HepG2 (cell line): ENCODE results near the gene OPN1SW. TPM values are rescaled to one million over a fixed set of nuclear protein-coding genes. Genes with fewer than 3 reads are reported as not detected.

Source experiments
- ATAC-seq: fragments of 200-7000 bp; cut with Tn5 transposase; 3 replicates; pipeline ENCODE4 v1.9.1; 2020; ENCODE audit warnings: mild to moderate bottlenecking, moderate library complexity
- BruUV-seq: library from RNA; stranded (reverse); fragments of 400-500 nt; replicated peaks from 2 replicates; lab custom pipeline; 2021; lab: Mats Ljungman, UMichigan
- CTCF ChIA-PET: fragments of 300-600 bp; formaldehyde crosslinking; extraction: SDS; loops from one replicate; lab custom pipeline; 2021; ENCODE audit warnings: low total read pairs, inconsistent platforms, low intra/inter-chr PET ratio; lab: Yijun Ruan, JAX
- POLR2A ChIA-PET: fragments of 350-600 bp; sonication (Branson Sonifier 250); formaldehyde crosslinking; loops from one replicate; lab custom pipeline; 2020; ENCODE audit warnings: antibody characterized with exemption, inconsistent platforms; lab: Yijun Ruan, JAX
- DNase-seq: peaks from one replicate; pipeline ENCODE4 v3.0.0-alpha.2; 2015; ENCODE audit warnings: low spot score
- FAIRE-seq: peaks from 3 replicates; lab custom pipeline; 2011; peaks lifted over from hg19 to GRCh38; lab: Jason Lieb, UNC
- H2AFZ ChIP-seq: one replicate; pipeline ENCODE4 v1.6.1; 2011; ENCODE audit warnings: low read length, inconsistent platforms
- H3K27ac ChIP-seq: fragments of 300-600 bp; 3 replicates; pipeline ENCODE4 v1.8.0; 2011; ENCODE audit warnings: mixed run types, mild to moderate bottlenecking, mixed read lengths, low read length, inconsistent platforms; ENCODE audit not compliant: insufficient read depth; ENCODE audit errors: extremely low read length
- H3K27me3 ChIP-seq, 2 experiments: fragments of 200-600 bp in 1 of 2; 2 replicates in 1 of 2; 3 replicates in 1 of 2; pipeline versions ENCODE4 v1.6.0 to v1.8.0; 2011; ENCODE audit warnings: low read length in 2 of 2, mild to moderate bottlenecking in 2 of 2, moderate library complexity in 2 of 2, inconsistent platforms in 1 of 2; ENCODE audit not compliant: insufficient read depth in 2 of 2, control insufficient read depth in 1 of 2
- H3K36me3 ChIP-seq, 2 experiments: fragments of 200-600 bp in 1 of 2; replicated peaks in 1 of 2; 2 replicates in 1 of 2; 3 replicates in 1 of 2; pipeline versions ENCODE4 v1.5.1 to v1.8.0; 2011; ENCODE audit warnings: low read length in 2 of 2, inconsistent platforms in 1 of 2; ENCODE audit not compliant: insufficient read depth in 2 of 2, control insufficient read depth in 1 of 2
- H3K4me1 ChIP-seq: 2 replicates; pipeline ENCODE4 v1.5.1; 2012; ENCODE audit warnings: low read length, inconsistent platforms; ENCODE audit not compliant: insufficient read depth
- H3K4me2 ChIP-seq: 2 replicates; pipeline ENCODE4 v1.6.0; 2011; ENCODE audit warnings: low read depth, low read length, inconsistent platforms
- H3K4me3 ChIP-seq, 3 experiments: fragments of 200-600 bp in 1 of 3; sonication (generic), shearing (Covaris generic) in 1 of 3; replicated peaks in 1 of 3; 2 replicates each; pipeline ENCODE4 v1.5.1; 2011 to 2016; ENCODE audit warnings: low read length in 3 of 3, inconsistent platforms in 2 of 3, low read depth in 2 of 3, mild to moderate bottlenecking in 2 of 3, control low read depth in 1 of 3, mixed read lengths in 1 of 3; ENCODE audit not compliant: insufficient read depth in 1 of 3
- H3K79me2 ChIP-seq: one replicate; pipeline ENCODE4 v1.6.1; 2011; ENCODE audit warnings: low read length, inconsistent platforms; ENCODE audit not compliant: insufficient read depth
- H3K9ac ChIP-seq: 2 replicates; pipeline ENCODE4 v1.6.0; 2011; ENCODE audit warnings: mild to moderate bottlenecking, low read depth, low read length, inconsistent platforms; ENCODE audit not compliant: insufficient read depth
- H3K9me3 ChIP-seq: 2 replicates; pipeline ENCODE4 v1.5.1; 2012; ENCODE audit warnings: mild to moderate bottlenecking, low read length
- H4K20me1 ChIP-seq: 2 replicates; pipeline ENCODE4 v1.6.0; 2011; ENCODE audit warnings: inconsistent platforms, mild to moderate bottlenecking, low read length, moderate library complexity; ENCODE audit not compliant: insufficient read depth
- DMAP1 ChIP-seq: IDR thresholded peaks from 2 replicates; pipeline ENCODE4 v1.6.1; 2016
- HMGA1 ChIP-seq: sonication (generic); formaldehyde crosslinking; conservative IDR thresholded peaks from 2 replicates; pipeline ENCODE4 v1.4.0; 2020; ENCODE audit warnings: missing genetic modification reagents
- PCBP1 ChIP-seq: fragments of 200-400 bp; formaldehyde crosslinking; IDR thresholded peaks from 2 replicates; pipeline ENCODE4 v1.6.1; 2017; ENCODE audit warnings: mild to moderate bottlenecking, low read depth, low read length, borderline replicate concordance
- SRY ChIP-seq: sonication (generic); formaldehyde crosslinking; IDR thresholded peaks from 2 replicates; pipeline ENCODE4 v1.8.0; 2022; ENCODE audit warnings: mild to moderate bottlenecking, missing genetic modification reagents
- ZNF607 ChIP-seq: sonication (generic); formaldehyde crosslinking; IDR thresholded peaks from 2 replicates; pipeline ENCODE4 v1.5.1; 2020; ENCODE audit warnings: missing genetic modification reagents, mild to moderate bottlenecking, borderline replicate concordance
- WGBS: methylation state at CpG from one replicate; pipeline ENCODE4 v1.1.6; 2017; ENCODE audit warnings: low lambda C conversion rate; 5-methylcytosine and 5-hydroxymethylcytosine counted together
- in situ Hi-C: cut with HindIII; loops from 2 replicates; pipeline ENCODE4 v1.10.0; 2017; ENCODE audit warnings: low pct_unique_long_range_greater_than_20kb; ENCODE audit not compliant: extremely low pct_ligation_motif_present
- intact Hi-C: fragments of 100-400 bp; cut with micrococcal nuclease; formaldehyde crosslinking; loops from one replicate; pipeline ENCODE4 v1.10.0; 2022; ENCODE audit not compliant: unreplicated experiment
- polyA plus RNA-seq, 8 experiments: library from polyadenylated mRNA; depleted of rRNA in 3 of 8; stranded (reverse) in 7 of 8; unstranded in 1 of 8; fragments of >200 nt; fragmentation: Illumina TruSeq in 4 of 8; extraction: Trizol in 4 of 8; gene quantifications; 2 replicates each; pipeline versions ENCODE4 v1.2.1 to v1.2.3, GENCODE V29; 2011 to 2016; ENCODE audit warnings: low read depth in 4 of 8, missing spikeins in 1 of 8, mixed read lengths in 1 of 8; ENCODE audit not compliant: insufficient read depth in 1 of 8
- total RNA-seq, 5 experiments: library from RNA; depleted of rRNA; stranded (reverse); fragments of >200 nt; fragmentation: Illumina TruSeq; extraction: Trizol; gene quantifications; 2 replicates each; pipeline ENCODE4 v1.2.3, GENCODE V29; 2016; ENCODE audit warnings: low read depth in 1 of 5
- TF ChIP-seq, protein P1 (sequence below): sonication (generic); formaldehyde crosslinking; IDR thresholded peaks from 2 replicates; pipeline ENCODE4 v1.4.0; 2020; ENCODE audit warnings: missing genetic modification reagents
- TF ChIP-seq, protein P2 (sequence below): sonication (generic); formaldehyde crosslinking; IDR thresholded peaks from 2 replicates; pipeline ENCODE4 v1.5.1; 2020; ENCODE audit warnings: missing genetic modification reagents, mild to moderate bottlenecking, borderline replicate concordance
- TF ChIP-seq, protein P3 (sequence below): sonication (generic); formaldehyde crosslinking; IDR thresholded peaks from 2 replicates; pipeline ENCODE4 v1.4.0; 2020; ENCODE audit warnings: mild to moderate bottlenecking, missing genetic modification reagents
- TF ChIP-seq, protein P4 (sequence below): sonication (generic); formaldehyde crosslinking; conservative IDR thresholded peaks from 2 replicates; pipeline ENCODE4 v1.8.0; 2022; ENCODE audit warnings: mild to moderate bottlenecking, moderate library complexity, missing genetic modification reagents

OPN1SW gene
- total and polyA plus RNA-seq, 2 of the 13 experiments (the other 11 are each of a cell fraction or from before 2014, with no cell fraction given), result not detected

DNA sequence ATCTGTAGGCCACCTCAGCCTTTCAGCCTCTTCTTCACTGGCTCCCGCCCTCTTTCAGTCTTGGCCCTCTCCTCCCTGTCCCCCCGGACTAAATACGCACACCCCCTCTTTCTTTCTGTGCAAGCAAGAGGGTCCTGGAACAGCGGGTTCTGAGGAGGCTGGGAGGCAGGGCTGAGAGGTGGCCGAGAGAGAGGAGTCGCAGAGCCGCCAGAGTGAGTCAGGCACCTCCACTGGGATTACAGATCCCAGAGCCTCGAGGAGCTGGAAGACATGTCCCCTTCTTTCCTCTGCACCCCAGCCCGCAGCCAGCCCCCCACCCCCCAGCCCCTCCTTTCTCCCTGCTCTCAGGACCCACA lies 16.4 kb upstream of the OPN1SW start (continued):
- TF ChIP-seq, protein P1, sequence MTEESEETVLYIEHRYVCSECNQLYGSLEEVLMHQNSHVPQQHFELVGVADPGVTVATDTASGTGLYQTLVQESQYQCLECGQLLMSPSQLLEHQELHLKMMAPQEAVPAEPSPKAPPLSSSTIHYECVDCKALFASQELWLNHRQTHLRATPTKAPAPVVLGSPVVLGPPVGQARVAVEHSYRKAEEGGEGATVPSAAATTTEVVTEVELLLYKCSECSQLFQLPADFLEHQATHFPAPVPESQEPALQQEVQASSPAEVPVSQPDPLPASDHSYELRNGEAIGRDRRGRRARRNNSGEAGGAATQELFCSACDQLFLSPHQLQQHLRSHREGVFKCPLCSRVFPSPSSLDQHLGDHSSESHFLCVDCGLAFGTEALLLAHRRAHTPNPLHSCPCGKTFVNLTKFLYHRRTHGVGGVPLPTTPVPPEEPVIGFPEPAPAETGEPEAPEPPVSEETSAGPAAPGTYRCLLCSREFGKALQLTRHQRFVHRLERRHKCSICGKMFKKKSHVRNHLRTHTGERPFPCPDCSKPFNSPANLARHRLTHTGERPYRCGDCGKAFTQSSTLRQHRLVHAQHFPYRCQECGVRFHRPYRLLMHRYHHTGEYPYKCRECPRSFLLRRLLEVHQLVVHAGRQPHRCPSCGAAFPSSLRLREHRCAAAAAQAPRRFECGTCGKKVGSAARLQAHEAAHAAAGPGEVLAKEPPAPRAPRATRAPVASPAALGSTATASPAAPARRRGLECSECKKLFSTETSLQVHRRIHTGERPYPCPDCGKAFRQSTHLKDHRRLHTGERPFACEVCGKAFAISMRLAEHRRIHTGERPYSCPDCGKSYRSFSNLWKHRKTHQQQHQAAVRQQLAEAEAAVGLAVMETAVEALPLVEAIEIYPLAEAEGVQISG, result no peak
- no peak for TF ChIP-seq ZNF607 (CRISPR knock-in tag)
- TF ChIP-seq, protein P2, sequence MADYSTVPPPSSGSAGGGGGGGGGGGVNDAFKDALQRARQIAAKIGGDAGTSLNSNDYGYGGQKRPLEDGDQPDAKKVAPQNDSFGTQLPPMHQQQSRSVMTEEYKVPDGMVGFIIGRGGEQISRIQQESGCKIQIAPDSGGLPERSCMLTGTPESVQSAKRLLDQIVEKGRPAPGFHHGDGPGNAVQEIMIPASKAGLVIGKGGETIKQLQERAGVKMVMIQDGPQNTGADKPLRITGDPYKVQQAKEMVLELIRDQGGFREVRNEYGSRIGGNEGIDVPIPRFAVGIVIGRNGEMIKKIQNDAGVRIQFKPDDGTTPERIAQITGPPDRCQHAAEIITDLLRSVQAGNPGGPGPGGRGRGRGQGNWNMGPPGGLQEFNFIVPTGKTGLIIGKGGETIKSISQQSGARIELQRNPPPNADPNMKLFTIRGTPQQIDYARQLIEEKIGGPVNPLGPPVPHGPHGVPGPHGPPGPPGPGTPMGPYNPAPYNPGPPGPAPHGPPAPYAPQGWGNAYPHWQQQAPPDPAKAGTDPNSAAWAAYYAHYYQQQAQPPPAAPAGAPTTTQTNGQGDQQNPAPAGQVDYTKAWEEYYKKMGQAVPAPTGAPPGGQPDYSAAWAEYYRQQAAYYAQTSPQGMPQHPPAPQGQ (CRISPR knock-in tag), result no peak
- TF ChIP-seq, all 625 proteins: peak for 0

DNA sequence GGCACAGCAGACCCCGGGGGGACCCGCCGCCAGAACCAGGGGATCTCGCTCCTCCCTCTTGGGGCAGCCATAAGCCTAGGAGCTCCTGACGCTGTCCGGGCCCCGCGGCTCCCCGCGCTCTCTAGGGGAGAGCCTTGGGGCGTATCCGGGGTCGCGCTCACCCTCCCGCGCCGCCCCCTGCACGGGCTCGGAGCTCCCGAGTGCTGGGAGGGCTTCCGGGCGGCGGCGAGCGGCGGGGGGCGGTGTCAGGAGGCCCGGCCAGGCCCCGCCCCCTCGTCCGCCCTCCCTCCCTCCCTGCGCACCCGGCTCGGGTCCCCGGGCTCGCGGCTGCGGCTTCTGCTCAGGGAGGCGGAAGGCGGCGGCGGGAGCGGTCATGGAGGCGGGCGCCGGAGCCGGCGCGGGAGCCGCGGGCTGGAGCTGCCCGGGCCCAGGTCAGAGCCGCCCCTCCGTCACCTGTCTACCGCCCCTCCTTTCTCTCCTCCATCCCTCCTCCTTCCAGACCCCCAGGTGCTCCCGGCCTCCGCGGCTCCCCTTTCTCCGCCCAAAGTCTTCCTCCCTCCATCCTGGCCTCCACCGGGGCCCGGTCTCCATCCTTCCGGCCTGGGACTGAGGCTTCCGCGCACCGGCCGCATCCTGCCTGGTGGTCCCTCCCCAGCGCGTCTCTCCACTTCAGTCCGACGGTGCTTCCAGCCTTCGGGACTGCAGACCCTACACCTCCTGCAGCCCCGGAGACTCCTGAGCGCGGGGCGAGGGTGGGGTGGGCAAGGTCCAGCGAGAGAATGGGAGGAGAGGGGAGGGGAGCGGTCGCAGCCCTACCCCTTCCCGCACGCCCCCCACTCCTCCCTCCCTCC lies 15.8 kb upstream of the OPN1SW start, which contains the start of gene CCDC136:
Gene CCDC136, plus strand, starts transcription at position 848 of the 851 bp plus-strand sequence. CDS start 444 bp downstream, outside the sequence.
- Histone ChIP-seq H3K36me3 (no peaks in the 10 kb centered on the region), H4K20me1 (no peaks in the 10 kb centered on the region), H3K4me1 (peaks cover 17% of the 10 kb centered on the region), H3K9ac (0 out of 2 replicates have a peak within 1 kb of the TSS, but pooled peaks have one; percentile 22), H3K79me2 (no peaks in the 10 kb centered on the region), H3K9me3 (no peaks in the 10 kb centered on the region), H3K27me3 (peaks cover 7 to 32% of the 10 kb centered on the region in 2 experiments; a peak in 4 of 5 replicates), H3K4me2 (peak within 1 kb of the TSS; percentile 94), H3K27ac (no peak within 1 kb of the TSS), H2AFZ (no peak within 1 kb of the TSS), H3K4me3 (peak within 1 kb of the TSS; percentile 59 to 79 (median 65))
- in situ Hi-C loops (loop anchor here (5.0 kb wide), 1 partner anchor 91 kb away; no protein-coding TSS in a partner anchor), intact Hi-C loops (no loop called here)
- DNase-seq (no peak), ATAC-seq (peak; percentile 82), FAIRE-seq (no peak)
- 2% methylated on average over 21 of the region's 80 CpGs for WGBS
- ChIA-PET POLR2A (interaction anchor here (1.1 kb wide), 1 partner anchor 53 kb away, joined by 3 read pairs; the partner anchor contains the start of gene CALU), CTCF (no interaction called here)
- no TSS peak for BruUV-seq
- TF ChIP-seq SRY (CRISPR knock-in tag) (peak; percentile 35; the same call in 1 of the 2 replicates), HMGA1 (CRISPR knock-in tag) (no peak), PCBP1 (0 out of 2 replicates have a peak, but pooled peaks have one; percentile 24), DMAP1 (CRISPR knock-in tag) (no peak)
- TF ChIP-seq, protein P3, sequence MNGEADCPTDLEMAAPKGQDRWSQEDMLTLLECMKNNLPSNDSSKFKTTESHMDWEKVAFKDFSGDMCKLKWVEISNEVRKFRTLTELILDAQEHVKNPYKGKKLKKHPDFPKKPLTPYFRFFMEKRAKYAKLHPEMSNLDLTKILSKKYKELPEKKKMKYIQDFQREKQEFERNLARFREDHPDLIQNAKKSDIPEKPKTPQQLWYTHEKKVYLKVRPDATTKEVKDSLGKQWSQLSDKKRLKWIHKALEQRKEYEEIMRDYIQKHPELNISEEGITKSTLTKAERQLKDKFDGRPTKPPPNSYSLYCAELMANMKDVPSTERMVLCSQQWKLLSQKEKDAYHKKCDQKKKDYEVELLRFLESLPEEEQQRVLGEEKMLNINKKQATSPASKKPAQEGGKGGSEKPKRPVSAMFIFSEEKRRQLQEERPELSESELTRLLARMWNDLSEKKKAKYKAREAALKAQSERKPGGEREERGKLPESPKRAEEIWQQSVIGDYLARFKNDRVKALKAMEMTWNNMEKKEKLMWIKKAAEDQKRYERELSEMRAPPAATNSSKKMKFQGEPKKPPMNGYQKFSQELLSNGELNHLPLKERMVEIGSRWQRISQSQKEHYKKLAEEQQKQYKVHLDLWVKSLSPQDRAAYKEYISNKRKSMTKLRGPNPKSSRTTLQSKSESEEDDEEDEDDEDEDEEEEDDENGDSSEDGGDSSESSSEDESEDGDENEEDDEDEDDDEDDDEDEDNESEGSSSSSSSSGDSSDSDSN (CRISPR knock-in tag), result peak; percentile 56; the same call in 1 of the 2 replicates
- TF ChIP-seq, protein P4, sequence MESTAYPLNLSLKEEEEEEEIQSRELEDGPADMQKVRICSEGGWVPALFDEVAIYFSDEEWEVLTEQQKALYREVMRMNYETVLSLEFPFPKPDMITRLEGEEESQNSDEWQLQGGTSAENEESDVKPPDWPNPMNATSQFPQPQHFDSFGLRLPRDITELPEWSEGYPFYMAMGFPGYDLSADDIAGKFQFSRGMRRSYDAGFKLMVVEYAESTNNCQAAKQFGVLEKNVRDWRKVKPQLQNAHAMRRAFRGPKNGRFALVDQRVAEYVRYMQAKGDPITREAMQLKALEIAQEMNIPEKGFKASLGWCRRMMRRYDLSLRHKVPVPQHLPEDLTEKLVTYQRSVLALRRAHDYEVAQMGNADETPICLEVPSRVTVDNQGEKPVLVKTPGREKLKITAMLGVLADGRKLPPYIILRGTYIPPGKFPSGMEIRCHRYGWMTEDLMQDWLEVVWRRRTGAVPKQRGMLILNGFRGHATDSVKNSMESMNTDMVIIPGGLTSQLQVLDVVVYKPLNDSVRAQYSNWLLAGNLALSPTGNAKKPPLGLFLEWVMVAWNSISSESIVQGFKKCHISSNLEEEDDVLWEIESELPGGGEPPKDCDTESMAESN, result no peak
